LNCaP clone FGC (cell line): Measurements from ENCODE around the gene LARP1.
"Not testable (repeated sequence)": the region's sequence is repeated elsewhere in the genome, so short reads cannot be mapped to it uniquely, and the experiment has no call there.

Experiments
- DNase-seq: peaks from one replicate; pipeline ENCODE4 v3.0.0-alpha.2; 2011; ENCODE audit warnings: low read depth
- H3K4me3 ChIP-seq: 2 replicates; pipeline ENCODE4 v1.5.1; 2011; ENCODE audit warnings: mild to moderate bottlenecking, low read depth, low read length, control low read depth
- TF ChIP-seq, protein P1 (sequence below): IDR thresholded peaks from 2 replicates; pipeline ENCODE4 v1.5.1; 2012; ENCODE audit warnings: mild to moderate bottlenecking; ENCODE audit not compliant: control insufficient read depth, insufficient read depth; ENCODE audit errors: extremely low read depth

LARP1 gene

GRCh38 chr5:154758493-154758892 lies 3.3 kb downstream of the LARP1 start:
- TF ChIP-seq, protein P1, sequence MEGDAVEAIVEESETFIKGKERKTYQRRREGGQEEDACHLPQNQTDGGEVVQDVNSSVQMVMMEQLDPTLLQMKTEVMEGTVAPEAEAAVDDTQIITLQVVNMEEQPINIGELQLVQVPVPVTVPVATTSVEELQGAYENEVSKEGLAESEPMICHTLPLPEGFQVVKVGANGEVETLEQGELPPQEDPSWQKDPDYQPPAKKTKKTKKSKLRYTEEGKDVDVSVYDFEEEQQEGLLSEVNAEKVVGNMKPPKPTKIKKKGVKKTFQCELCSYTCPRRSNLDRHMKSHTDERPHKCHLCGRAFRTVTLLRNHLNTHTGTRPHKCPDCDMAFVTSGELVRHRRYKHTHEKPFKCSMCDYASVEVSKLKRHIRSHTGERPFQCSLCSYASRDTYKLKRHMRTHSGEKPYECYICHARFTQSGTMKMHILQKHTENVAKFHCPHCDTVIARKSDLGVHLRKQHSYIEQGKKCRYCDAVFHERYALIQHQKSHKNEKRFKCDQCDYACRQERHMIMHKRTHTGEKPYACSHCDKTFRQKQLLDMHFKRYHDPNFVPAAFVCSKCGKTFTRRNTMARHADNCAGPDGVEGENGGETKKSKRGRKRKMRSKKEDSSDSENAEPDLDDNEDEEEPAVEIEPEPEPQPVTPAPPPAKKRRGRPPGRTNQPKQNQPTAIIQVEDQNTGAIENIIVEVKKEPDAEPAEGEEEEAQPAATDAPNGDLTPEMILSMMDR = no peak
- peak overlapping the region; percentile 37 for H3K4me3 ChIP-seq
- no peak for DNase-seq

DNA sequence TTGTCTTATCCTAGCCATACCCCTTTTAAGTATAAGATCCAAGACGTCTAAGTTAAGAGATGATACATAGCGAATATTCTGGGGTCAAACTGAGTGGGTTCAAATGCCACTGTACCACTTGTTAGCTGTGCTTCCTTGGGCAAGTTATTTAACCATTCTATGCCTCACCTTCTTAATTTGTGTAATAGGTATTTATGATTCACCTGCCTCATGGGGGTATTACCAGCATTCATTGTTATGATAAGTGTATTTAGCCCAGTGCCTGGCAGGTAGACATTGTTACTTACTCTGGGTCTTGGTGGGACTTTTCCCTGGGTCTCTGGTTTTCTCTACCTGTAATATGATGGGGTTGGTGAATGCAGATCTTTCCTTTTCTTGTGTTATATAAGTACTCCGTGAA lies 3.8 kb downstream of the LARP1 start:
- no peak for DNase-seq
- no peak overlapping the region for H3K4me3 ChIP-seq
- TF ChIP-seq, protein P1 = no peak

DNA sequence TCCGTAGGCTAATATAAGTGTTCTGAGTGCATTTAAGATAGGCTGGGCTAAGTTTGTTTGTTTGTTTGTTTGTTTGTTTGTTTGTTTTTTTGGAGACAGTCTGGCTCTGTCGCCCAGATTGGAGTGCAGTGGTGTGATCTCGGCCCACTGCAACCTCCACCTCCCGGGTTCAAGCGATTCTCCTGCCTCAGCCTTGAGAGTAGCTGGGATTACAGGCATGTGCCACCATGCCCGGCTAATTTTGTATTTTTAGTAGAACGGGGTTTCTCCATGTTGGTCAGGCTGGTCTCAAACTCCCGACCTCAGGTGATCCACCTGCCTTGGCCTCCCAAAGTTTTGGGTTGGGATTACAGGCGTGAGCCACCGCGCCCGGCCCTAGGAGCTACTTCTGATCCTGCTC lies 4.7 kb downstream of the LARP1 start:
- H3K4me3 ChIP-seq, DNase-seq: not testable (repeated sequence)

GRCh38 chr5:154761046-154761736 lies 6.0 kb downstream of the LARP1 start:
- H3K4me3 ChIP-seq = no peak overlapping the region
- DNase-seq = no peak
- TF ChIP-seq, protein P1 = no peak

DNA sequence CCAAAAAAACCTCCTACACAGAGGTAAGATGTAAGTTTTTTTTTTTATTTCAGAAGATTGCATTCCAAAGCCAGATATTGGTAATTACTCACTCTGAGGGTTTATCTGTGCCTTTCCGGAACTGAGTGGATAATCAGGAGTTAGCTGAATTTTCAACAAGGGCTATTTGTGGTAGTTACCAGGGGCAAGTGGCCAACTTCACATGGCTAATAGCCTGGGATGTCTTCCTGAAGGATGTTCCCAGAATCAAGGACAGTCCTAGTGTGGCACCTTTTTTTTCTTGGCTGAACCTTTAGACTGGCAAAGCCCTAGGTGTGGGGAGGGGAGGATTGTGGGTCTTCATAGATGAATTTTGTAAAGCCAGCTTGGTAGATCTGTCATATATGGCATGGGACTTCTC lies 7.1 kb downstream of the LARP1 start:
- no peak for DNase-seq
- no peak overlapping the region for H3K4me3 ChIP-seq
- TF ChIP-seq, protein P1 = no peak

GRCh38 chr5:154762700-154763099 lies 7.5 kb downstream of the LARP1 start:
- H3K4me3 ChIP-seq = no peak overlapping the region
- TF ChIP-seq, protein P1 = no peak
- DNase-seq = no peak

DNA sequence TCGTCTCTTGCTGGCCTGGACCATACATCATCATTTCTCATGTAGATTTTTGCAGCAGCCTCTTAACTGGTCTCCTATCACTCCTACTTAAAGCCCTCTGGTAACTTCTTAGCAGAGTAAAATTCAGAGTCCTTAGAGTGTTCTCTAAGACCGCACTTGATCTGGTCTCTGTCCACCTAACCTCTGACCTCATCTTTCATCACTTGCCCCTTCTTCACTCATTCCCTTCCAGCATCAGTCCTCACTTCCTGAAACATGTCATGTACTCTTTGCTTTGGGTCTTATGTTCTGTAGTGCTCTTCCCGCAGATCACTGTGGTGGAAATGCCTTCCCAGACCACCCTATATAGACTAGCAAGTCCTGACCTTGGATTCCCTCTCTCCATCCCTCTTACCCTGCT lies 9.8 kb downstream of the LARP1 start:
- no peak for DNase-seq
- TF ChIP-seq, protein P1 = no peak
- H3K4me3 ChIP-seq = no peak overlapping the region
